Renal pelvis (tissue), 4 donors: ENCODE data around the gene RALGDS. TPM values are rescaled to one million over a fixed set of nuclear protein-coding genes. Genes with fewer than 3 reads are reported as not detected.
"Not testable (repeated sequence)": the region's sequence is repeated elsewhere in the genome, so short reads cannot be mapped to it uniquely, and the experiment has no call there.

Experiments used
- DNase-seq: peaks from one replicate; pipeline ENCODE4 v3.0.0-alpha.2; 2013
- polyA plus RNA-seq, 3 donors: library from polyadenylated mRNA; unstranded; fragments of 120-200 nt; gene quantifications; one replicate each; pipeline ENCODE4 v1.2.1, GENCODE V29; 2013; ENCODE audit not compliant: insufficient read length in 3 of 3

RALGDS gene
- polyA plus RNA-seq, 3 donors: 40.4 to 42.7 (median 41.5) TPM

- no peak for DNase-seq
Observed at GRCh38 chr9:133090752-133091385, 30.2 kb downstream of the RALGDS start.

DNA sequence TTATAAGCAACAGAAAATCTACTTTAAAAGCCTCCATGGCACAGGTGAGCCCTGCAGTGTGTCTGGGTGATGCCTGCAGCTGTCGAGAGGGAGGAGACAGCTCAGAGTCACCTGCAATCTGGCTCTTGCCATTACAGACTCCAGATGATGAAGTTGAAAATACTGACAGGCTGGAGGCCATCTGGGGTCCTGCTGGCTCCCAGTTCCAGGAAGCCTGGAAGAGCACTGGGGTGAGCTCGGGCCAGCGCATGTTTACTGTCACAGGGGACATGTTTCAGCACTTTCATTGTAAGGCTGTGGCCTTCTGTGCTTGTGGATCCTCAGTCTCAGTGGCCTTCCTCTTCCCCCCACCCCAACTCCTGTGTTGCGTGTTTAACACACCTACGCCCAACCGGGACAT is 30.9 kb downstream of the RALGDS start:
- no peak for DNase-seq

GRCh38 chr9:133089271-133089671 is 31.8 kb downstream of the RALGDS start:
- DNase-seq: no peak

GRCh38 chr9:133088756-133089155 is 32.3 kb downstream of the RALGDS start:
- no peak for DNase-seq

DNA sequence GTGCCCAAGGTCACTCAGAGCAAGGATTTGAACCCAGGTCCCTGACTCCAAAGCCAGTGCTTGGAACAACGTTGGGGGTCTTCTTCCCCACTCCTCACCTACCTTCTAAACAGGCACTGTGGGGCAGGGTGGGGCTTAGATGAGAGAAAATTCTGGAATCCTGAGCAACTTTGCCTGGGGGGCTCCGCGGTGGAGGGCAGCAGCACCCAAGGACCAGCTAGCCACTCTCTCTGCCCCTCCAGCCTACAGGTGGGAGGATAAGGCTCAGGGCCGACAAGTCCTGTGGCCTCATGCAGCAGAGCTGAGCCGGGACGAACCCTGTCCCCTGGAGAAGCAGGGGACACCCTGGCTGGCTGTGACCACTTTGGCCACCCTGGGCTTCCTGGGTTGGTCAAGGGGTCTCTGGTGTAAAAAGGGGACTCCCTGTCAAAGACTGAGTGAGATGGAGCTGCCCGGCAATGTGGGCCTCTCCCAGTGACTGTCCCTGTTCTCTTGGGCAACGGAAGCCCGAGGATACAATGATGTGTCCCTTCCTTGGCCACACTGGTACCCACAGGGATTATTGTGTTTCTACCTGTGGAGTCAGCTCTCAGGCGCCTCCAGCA is 32.8 kb downstream of the RALGDS start:
- DNase-seq: no peak

- no peak for DNase-seq
Observed at GRCh38 chr9:133087429-133088145, 33.5 kb downstream of the RALGDS start.

DNA sequence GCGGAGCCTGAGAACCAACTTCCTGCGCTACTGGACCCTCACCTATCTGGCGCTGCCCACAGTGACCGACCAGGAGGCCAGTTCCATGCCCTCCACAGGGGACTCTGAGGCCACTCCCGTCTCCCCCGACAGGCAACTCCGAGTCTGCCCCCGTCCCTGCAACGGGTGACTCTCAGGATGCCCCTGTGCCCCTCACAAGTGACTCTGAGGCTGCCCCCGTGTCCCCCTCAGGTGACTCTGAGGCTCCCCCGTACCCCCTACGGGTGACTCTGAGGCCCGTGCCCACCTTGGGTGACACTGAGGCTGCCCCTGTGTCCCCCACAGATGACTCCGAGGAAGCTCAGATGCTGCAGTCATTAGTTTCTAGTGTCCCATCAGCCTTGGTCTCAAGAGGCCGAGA is 34.1 kb downstream of the RALGDS start:
- no peak for DNase-seq

DNA sequence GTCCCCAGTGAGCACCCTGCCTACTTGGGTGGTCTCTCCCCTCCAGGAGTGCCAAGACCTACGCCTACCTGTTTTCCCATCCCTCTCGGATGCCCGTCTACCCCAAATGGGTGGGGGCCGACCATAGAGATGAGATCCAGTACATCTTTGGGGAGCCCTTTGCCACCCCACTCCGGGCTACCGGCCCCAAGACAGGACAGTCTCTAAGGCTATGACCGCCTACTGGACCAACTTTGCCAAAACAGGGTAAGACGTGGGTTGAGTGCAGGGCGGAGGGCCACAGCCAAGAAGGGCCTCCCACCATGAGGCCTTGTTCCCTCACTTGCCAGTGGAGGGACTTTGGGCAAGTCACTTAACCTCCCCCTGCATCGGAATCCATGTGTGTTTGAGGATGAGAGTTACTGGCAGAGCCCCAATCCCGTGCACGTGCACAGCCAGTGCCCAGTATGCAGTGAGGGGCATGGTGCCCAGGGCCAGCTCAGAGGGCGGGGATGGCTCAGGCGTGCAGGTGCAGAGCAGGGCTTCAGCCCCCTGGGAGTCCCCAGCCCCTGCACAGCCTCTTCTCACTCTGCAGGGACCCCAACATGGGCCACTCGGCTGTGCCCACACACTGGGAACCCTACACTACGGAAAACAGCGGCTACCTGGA is 34.7 kb downstream of the RALGDS start:
- not testable (repeated sequence) for DNase-seq

DNA sequence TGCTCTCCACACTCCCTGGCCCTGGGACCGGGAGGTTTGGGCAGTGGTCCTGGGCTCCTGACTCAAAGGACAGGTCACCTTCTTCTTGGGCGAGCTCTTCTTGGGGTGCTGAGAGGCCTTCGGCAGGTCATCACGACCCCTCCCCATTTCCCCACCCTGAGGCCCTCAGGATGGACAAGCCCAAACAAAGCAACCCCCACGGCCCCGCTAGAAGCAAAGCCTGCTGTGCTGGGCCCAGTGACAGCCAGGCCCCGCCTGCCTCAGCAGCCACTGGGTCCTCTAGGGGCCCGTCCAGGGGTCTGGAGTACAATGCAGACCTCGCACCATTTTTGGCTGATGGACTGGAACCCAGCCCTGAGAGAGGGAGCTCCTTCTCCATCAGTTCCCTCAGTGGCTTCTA is 37.4 kb downstream of the RALGDS start:
- DNase-seq: not testable (repeated sequence)

GRCh38 chr9:133081957-133082644 is 38.9 kb downstream of the RALGDS start:
- DNase-seq: not testable (repeated sequence)

DNA sequence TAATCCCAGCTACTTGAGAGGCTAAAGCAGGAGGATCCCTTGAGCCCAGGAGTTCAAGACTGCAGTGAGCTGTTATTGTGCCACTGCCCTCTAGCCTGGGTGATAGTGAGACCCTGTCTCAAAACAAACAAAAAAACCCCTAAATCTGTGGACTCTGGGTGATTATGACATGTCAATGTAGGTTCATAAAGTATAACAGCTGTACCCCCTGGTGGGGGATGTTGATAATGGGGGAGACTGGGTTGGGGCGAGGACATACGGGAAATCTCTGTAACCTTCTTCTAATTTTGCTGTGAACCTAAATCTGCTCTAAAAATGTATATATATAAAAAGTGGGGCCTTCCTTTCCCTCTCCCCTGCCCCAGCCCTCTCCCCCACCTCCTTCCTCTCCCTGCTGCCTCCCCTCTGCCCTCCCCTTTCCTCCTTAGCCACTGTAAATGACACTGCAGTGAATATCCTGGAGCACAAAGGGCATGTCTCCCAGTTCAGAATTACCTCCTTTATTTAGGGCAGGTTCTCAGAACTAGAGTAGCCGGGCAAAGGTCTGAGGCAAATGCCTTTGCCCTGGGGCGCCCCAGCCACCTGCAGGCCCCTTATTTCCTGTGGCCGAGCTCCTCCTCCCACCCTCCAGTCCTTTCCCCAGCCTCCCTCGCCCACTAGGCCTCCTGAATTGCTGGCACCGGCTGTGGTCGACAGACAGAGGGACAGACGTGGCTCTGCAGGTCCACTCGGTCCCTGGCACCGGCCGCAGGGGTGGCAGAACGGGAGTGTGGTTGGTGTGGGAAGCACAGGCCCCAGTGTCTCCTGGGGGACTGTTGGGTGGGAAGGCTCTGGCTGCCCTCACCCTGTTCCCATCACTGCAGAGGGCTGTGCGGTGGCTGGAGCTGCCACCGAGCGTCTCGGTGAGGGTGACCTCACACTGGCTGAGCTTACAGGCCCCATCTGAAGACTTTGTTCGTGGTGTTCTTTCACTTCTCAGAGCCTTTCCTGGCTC is 40.0 kb downstream of the RALGDS start:
- DNase-seq: not testable (repeated sequence)

DNA sequence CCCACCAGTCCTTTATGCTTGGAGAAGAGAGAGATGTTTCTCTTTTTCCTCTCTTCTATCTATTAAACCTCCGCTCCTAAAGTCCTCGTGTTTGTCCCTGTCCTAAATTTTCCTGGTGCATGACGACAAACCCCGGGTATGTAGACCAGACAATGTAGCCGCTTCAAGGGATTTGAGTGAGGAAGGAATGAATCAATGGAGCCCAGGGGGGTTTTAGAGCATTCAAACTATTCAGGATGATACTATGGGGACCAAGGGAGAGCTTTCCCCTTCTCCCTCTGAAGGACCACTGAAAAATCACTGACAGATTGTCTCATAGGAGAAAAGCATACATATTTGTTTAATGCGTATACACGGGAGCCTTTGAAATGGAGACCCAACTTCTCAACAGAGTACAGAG is 40.9 kb downstream of the RALGDS start:
- DNase-seq: no peak

- DNase-seq: no peak
Observed at GRCh38 chr9:133078486-133078885, 42.6 kb downstream of the RALGDS start.

GRCh38 chr9:133076691-133077090 is 44.3 kb downstream of the RALGDS start:
- no peak for DNase-seq

DNA sequence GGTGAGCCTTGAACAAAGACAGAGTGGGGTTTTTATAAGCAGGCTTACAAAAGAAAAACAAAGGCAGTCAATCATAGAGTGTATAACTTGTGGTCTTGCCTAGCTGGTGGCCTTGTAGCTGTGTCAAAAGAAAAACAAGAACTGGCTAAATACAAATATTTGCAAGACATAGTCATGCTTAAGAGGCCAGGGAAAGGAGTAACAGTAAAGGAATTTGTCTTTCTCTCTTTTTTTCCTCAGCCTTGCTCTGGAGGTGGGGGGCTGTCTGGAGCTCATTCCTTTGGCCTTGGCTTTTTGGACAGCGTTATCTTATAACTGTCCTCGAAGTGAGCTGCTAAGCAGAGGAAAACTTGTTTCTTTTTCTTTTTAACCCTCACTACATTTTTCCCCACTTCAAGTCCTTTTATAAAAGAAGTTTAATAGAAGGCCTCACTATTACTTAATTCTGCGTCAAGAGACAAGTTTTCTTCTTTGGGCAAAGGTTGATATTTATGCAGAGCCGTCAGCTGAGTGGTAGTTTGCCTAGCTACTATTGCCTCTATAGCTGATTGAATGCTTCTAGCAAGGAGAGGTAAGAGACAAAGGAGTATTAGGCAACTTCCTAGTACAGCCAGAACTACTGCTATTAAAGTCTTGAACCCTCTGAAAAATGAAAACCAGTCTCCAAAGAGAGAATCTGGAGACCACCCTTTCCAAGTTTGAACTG is 45.0 kb downstream of the RALGDS start:
- DNase-seq: no peak

DNA sequence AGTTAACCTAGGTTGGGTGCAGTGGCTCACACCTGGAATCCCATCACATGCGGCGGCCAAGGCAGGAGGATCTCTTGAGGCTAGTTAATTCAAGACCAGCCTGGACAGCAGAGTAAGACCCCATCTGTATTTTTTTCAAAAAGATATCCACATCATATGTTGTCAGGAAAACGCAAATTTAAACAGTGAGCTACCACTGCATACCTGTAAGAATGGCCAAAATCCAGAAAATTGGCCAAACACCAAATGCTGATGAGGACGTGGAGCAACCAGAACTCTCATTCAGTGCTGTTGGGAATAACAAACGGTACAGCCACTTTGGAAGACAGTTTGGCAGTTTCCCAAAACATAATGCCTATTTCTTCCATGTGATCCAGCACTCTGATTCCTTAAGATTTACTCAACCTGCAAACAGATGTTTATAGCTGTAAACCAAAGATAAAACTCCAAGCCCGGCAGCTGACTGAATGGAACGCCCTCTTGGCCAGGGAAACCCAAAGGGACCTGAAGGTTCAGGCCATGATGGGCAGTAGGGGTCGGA is 46.9 kb downstream of the RALGDS start:
- no peak for DNase-seq

- no peak for DNase-seq
Observed at GRCh38 chr9:133073086-133074014, 47.7 kb downstream of the RALGDS start.

DNA sequence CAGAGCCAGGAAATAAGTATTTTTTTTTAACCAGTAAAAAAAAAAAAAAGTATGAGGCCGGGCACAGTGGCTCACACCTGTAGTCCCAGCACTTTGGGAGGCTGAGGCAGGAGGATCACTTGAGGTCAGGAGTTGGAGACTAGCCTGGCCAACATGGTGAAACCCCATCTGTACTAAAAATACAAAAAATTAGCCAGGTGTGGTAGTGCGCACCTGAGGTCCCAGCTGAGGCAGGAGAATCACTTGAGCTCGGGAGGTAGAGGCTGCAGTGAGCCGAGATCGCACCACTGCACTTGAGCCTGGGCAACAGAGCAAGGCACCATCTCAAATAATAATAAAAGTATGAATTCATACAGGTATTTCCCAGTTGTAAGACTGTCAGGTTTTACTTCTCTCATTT is 48.8 kb downstream of the RALGDS start:
- DNase-seq: not testable (repeated sequence)
